Hypothalamus (tissue), 51 donors: ENCODE results near the gene VAC14.
"Not testable (repeated sequence)": the region's sequence is repeated elsewhere in the genome, so short reads cannot be mapped to it uniquely, and the experiment has no call there.

Experiments
- DNase-seq, 51 donors: peaks; one replicate each; lab custom pipeline; 2025; lab: John Stamatoyannopoulos, UW

Gene VAC14

DNA sequence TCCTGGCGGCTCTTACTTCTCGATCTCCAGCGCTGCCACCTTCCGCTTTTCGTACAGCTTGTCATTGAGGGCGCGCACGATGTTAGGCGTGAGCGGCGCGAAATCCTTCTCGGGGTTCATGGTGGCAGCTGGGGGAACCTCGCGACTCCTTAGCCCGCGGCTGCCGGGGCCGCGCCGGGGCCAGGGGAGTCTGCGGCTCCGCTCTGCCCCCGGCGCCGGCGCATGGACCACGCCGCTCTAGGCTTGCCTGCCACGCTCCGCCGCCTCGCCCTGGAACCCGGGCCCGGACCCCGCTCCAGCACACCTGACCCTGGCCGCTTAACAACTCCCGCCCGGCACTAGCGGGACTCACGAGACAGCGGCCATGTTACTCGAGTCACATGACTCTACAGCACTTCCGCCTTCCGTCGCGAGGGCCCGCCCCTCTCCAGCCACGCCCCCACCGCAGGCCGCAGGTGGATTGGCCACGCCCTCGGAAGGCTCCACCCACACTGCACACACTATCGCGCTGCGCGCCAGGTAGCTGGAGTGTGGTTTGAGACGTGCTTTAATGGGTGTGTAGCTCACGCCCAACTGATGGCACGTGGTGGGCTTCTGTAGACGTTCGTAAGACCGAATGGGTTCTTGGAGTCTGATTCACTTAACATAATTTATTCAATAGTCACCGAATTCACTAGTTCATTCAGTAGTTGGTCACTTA is at the start of gene VAC14:
Gene VAC14, minus strand, starts transcription at position 378 of the 700 bp plus-strand sequence. Its CDS starts 258 bp downstream, at position 120.
- DNase-seq, result peak; percentile 33 to 90 (median 77)

DNA sequence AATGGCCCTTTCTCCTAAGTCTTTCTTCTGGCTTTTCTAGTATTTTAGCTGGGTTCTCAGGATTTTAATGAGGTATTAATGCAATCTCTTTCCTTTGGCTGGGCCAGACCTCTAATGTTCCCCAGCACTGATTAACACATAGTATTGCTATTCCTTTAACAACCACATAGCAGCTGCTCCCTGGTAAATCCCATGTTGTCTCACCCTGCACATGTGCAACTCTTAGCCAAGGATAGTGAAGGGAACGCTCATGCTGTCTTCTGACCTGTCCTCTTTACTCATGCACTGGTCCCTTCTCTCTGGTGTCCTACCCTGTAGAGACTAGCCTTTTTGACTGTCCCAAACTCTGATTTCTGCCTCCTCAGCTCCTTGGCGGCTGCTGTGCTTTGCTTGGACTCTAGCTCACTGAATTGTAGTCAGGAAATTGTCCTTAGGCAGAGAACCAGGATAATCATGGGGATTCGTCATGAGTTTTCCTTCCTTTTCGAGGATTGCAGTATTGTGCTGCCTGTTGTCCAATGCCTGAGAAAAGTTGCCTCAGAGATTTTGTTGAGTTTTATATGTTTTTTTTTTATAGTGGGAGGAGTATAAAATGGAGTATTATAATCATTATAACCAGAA is 22.6 kb upstream of the VAC14 start:
- DNase-seq, result not testable (repeated sequence)

GRCh38 chr16:70822734-70823133 is 21.8 kb upstream of the VAC14 start:
- not testable (repeated sequence) for DNase-seq

DNA sequence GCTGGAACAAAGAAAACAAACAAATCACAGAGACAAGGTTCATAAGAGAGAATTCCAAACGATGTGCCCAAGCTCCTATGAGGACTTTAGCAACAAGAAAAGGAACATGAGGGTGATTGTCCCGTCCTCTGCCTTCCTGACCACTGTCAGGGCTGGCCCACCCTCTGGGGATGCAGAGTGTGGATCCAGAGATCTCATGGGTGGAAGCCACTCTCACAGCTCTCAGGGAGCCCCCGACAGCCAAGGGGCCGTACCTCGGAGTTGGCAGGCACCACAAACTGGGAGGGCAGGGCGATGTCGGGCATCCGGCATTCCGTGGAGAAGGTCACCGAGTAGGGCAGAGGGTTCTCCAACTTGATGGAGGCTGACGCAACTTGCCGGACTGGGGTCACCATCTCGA is 17.1 kb upstream of the VAC14 start:
- not testable (repeated sequence) for DNase-seq

DNA sequence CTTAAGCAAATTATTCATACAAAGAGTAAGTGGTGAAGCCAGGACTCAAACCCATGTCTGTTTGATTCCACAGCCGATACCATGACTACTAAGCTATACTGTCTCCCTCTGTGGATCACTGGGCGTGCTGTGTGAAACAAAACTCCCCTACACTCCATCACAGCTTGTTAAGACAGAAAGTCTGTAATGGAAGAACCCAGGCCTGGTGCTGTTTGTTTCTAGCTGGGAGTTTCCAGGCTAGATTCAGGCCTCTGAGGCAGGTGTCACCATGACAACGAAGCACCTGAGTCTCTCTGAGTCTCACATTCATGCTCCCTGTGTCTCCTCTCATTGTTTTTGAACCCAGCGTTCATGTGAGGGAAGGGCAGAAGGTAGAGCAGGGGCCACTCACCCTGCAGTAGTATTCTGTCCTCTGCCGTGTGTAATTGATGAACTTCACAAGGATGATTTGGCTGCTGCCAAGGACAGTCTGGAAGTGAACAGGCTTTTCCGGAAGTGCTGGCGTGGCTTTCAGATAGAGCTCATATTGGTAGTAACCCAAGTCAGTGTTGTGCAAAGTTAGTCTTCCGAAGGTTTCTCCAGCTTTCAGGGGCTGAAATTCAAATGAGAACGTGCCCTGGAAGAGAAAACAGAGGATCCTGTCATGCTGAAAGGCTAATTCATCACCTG is 8.6 kb upstream of the VAC14 start:
- peak in 6 of 51 donors; percentile 1 to 14 (median 8) for DNase-seq

DNA sequence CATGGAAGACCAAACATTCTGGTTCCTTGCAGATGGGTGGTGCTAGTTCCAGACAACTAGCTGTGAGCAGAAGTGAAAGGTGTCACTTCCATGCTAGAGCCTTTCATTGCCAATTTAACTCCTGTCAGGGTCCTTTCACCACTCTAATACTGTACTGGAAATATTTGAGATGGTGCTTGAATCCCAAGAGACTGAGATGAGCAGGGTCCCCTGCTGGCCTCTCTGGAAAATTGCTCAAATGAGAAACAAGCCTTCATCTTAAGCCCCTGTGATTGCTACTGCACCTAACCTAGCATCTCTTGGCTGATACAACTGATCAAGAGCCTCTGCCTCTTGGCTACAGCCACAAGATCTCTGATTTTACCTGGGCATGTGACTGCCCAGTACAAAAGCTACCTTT is 7.4 kb upstream of the VAC14 start:
- no peak for DNase-seq

DNA sequence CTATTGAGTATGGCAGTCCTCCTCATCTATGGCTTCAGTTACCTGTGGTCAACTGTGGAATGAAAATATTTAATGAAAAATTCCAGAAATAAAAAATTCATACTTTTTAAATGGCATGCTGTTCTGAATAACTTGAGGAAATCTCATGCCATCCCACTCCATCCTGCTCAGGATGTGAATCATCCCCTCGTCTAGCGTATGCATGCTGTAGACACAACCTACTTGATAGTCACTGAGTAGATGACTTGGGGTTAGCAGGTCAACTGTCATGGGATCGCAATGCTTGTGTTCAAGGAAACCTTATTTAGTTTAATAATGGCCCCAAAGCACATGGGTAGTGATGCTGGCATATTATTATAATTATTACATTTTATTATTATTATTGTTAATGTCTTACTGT is 4.8 kb upstream of the VAC14 start:
- no peak for DNase-seq

DNA sequence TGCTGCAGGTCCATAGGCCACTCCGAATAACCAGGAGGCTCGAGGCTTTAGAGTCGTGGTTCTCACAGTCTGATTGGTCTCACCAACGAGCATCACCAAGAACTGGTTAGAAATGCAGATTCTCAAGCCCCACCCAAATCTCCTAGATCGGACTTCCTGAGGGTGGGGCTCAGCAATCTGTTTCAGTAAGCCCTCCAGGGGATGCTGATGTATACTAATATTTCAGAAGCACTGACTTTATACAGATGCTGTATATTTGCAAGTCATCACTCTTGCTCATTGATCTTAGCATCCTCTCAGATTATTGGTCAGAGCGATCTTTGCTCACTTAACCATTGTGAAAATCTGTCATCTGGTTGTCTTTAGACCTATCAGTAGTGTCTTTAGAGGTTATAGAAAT is 4.4 kb upstream of the VAC14 start:
- no peak for DNase-seq

- no peak for DNase-seq
These were observed 3.8 kb upstream of the VAC14 start for GRCh38 chr16:70804734-70805169.

DNA sequence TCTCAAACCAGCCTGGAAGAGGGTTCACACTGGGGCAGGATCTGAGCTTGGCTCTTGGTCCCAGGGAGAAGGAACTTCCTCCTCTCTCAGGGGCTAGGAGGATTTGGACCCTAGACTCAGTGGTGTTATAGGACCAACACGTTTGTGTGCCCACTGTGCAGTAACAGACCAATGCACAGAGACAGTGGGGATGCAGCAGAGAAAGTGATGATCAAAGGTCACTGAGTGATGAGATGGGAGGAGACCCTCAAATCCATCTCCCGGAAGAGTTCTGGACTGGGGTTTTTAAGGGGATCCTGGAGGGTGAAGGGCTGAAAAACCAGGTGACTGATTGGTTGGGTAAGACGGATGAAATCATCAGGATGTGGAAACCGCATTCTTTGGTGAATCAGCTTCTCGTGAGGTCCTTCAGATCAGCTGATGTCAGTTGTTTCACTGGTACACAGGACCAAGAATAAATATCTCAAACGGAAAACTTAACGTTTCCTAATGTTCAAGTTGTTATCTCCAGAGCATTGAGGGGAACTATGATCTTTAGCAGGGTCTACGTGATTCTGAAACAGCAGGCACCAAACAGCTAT is 3.3 kb upstream of the VAC14 start:
- no peak for DNase-seq

- no peak for DNase-seq
These were observed 2.4 kb upstream of the VAC14 start for GRCh38 chr16:70803319-70803718.

GRCh38 chr16:70801611-70802010 is 653 bp upstream of the VAC14 start:
- DNase-seq, result no peak

DNA sequence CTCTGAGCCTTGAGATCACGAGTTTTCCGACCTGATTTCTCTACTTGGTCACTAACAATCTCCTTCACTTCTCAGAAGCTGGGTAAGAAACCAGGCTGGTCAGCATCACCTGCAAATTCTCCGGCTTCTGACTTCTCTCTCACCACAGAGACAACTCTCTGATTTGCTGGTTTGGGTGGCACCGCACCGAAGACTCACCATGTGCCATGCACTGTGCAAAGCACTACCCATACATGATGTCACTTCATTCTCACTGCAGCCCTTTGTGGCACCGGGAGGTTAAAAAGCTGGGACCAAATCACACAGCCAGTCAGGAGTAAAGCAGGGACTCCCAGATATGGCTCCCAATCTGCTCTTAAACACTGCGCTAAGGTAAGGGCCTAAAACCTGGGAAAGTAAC is 647 bp downstream of the VAC14 start:
- peak in 1 of 51 donors; percentile 21 for DNase-seq

DNA sequence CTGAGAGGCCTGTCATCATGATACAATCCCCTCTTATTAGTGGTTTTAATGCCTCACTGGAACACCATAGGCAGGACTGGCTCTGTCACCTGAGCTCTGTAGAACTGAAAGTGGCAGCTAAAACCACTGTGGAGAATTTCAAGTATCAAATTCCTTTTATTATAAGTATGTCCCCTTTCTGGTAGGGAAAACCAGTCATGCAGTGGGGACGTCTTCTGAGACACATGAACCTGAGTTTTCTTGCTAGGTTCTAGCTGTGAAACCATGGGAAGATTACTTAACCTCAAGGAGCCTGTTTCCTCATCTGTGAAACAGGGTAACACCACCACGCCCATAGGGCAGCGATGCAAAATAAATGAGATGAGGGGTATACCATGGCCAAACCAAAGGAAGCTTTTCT is 4.7 kb downstream of the VAC14 start:
- DNase-seq, result no peak

- no peak for DNase-seq
These were observed 5.6 kb downstream of the VAC14 start for GRCh38 chr16:70795296-70795912.

- DNase-seq, result no peak
These were observed 7.0 kb downstream of the VAC14 start for GRCh38 chr16:70793851-70794502.

GRCh38 chr16:70790815-70791214 is 10.1 kb downstream of the VAC14 start:
- DNase-seq, result no peak

GRCh38 chr16:70789595-70790447 is 11.1 kb downstream of the VAC14 start:
- DNase-seq, result no peak
